HepG2 (cell line): ENCODE results near the gene PRICKLE2. TPM values are rescaled to one million over a fixed set of nuclear protein-coding genes. Genes with fewer than 3 reads are reported as not detected.

Experiments used
- ATAC-seq: fragments of 200-7000 bp; cut with Tn5 transposase; 3 replicates; pipeline ENCODE4 v1.9.1; 2020; ENCODE audit warnings: mild to moderate bottlenecking, moderate library complexity
- BruUV-seq: library from RNA; stranded (reverse); fragments of 400-500 nt; replicated peaks from 2 replicates; lab custom pipeline; 2021; lab: Mats Ljungman, UMichigan
- CTCF ChIA-PET: fragments of 300-600 bp; formaldehyde crosslinking; extraction: SDS; loops from one replicate; lab custom pipeline; 2021; ENCODE audit warnings: low total read pairs, inconsistent platforms, low intra/inter-chr PET ratio; lab: Yijun Ruan, JAX
- POLR2A ChIA-PET: fragments of 350-600 bp; sonication (Branson Sonifier 250); formaldehyde crosslinking; loops from one replicate; lab custom pipeline; 2020; ENCODE audit warnings: antibody characterized with exemption, inconsistent platforms; lab: Yijun Ruan, JAX
- DNase-seq: peaks from one replicate; pipeline ENCODE4 v3.0.0-alpha.2; 2015; ENCODE audit warnings: low spot score
- FAIRE-seq: peaks from 3 replicates; lab custom pipeline; 2011; peaks lifted over from hg19 to GRCh38; lab: Jason Lieb, UNC
- H2AFZ ChIP-seq: one replicate; pipeline ENCODE4 v1.6.1; 2011; ENCODE audit warnings: low read length, inconsistent platforms
- H3K27ac ChIP-seq: fragments of 300-600 bp; 3 replicates; pipeline ENCODE4 v1.8.0; 2011; ENCODE audit warnings: mixed run types, mild to moderate bottlenecking, mixed read lengths, low read length, inconsistent platforms; ENCODE audit not compliant: insufficient read depth; ENCODE audit errors: extremely low read length
- H3K27me3 ChIP-seq, 2 experiments: fragments of 200-600 bp in 1 of 2; 2 replicates in 1 of 2; 3 replicates in 1 of 2; pipeline versions ENCODE4 v1.6.0 to v1.8.0; 2011; ENCODE audit warnings: low read length in 2 of 2, mild to moderate bottlenecking in 2 of 2, moderate library complexity in 2 of 2, inconsistent platforms in 1 of 2; ENCODE audit not compliant: insufficient read depth in 2 of 2, control insufficient read depth in 1 of 2
- H3K36me3 ChIP-seq, 2 experiments: fragments of 200-600 bp in 1 of 2; replicated peaks in 1 of 2; 2 replicates in 1 of 2; 3 replicates in 1 of 2; pipeline versions ENCODE4 v1.5.1 to v1.8.0; 2011; ENCODE audit warnings: low read length in 2 of 2, inconsistent platforms in 1 of 2; ENCODE audit not compliant: insufficient read depth in 2 of 2, control insufficient read depth in 1 of 2
- H3K4me1 ChIP-seq: 2 replicates; pipeline ENCODE4 v1.5.1; 2012; ENCODE audit warnings: low read length, inconsistent platforms; ENCODE audit not compliant: insufficient read depth
- H3K4me2 ChIP-seq: 2 replicates; pipeline ENCODE4 v1.6.0; 2011; ENCODE audit warnings: low read depth, low read length, inconsistent platforms
- H3K4me3 ChIP-seq, 3 experiments: fragments of 200-600 bp in 1 of 3; sonication (generic), shearing (Covaris generic) in 1 of 3; replicated peaks in 1 of 3; 2 replicates each; pipeline ENCODE4 v1.5.1; 2011 to 2016; ENCODE audit warnings: low read length in 3 of 3, inconsistent platforms in 2 of 3, low read depth in 2 of 3, mild to moderate bottlenecking in 2 of 3, control low read depth in 1 of 3, mixed read lengths in 1 of 3; ENCODE audit not compliant: insufficient read depth in 1 of 3
- H3K79me2 ChIP-seq: one replicate; pipeline ENCODE4 v1.6.1; 2011; ENCODE audit warnings: low read length, inconsistent platforms; ENCODE audit not compliant: insufficient read depth
- H3K9ac ChIP-seq: 2 replicates; pipeline ENCODE4 v1.6.0; 2011; ENCODE audit warnings: mild to moderate bottlenecking, low read depth, low read length, inconsistent platforms; ENCODE audit not compliant: insufficient read depth
- H3K9me3 ChIP-seq: 2 replicates; pipeline ENCODE4 v1.5.1; 2012; ENCODE audit warnings: mild to moderate bottlenecking, low read length
- H4K20me1 ChIP-seq: 2 replicates; pipeline ENCODE4 v1.6.0; 2011; ENCODE audit warnings: inconsistent platforms, mild to moderate bottlenecking, low read length, moderate library complexity; ENCODE audit not compliant: insufficient read depth
- ARNTL ChIP-seq: sonication (generic); formaldehyde crosslinking; IDR thresholded peaks from 2 replicates; pipeline ENCODE4 v1.4.0; 2020; ENCODE audit warnings: mild to moderate bottlenecking, missing genetic modification reagents
- KAT7 ChIP-seq: IDR thresholded peaks from 2 replicates; pipeline ENCODE4 v1.6.1; 2018; ENCODE audit warnings: borderline replicate concordance, missing compliant biosample characterization
- MATR3 ChIP-seq: sonication (generic); formaldehyde crosslinking; IDR thresholded peaks from 2 replicates; pipeline ENCODE4 v1.4.0; 2020; ENCODE audit warnings: missing genetic modification reagents
- MXD4 ChIP-seq: IDR thresholded peaks from 2 replicates; pipeline ENCODE4 v1.6.1; 2016; ENCODE audit warnings: mild to moderate bottlenecking, missing biosample characterization, missing genetic modification reagents
- NFYB ChIP-seq: sonication (generic); formaldehyde crosslinking; IDR thresholded peaks from 2 replicates; pipeline ENCODE4 v1.4.0; 2020; ENCODE audit warnings: missing genetic modification reagents
- NR2C2 ChIP-seq: sonication (generic); formaldehyde crosslinking; IDR thresholded peaks from 2 replicates; pipeline ENCODE4 v1.4.0; 2020; ENCODE audit warnings: missing genetic modification reagents, mild to moderate bottlenecking, moderate library complexity, borderline replicate concordance
- TSC22D2 ChIP-seq: sonication (generic); formaldehyde crosslinking; IDR thresholded peaks from 2 replicates; pipeline ENCODE4 v1.5.1; 2020; ENCODE audit warnings: missing genetic modification reagents, mild to moderate bottlenecking, borderline replicate concordance
- ZFP36L2 ChIP-seq: sonication (generic); formaldehyde crosslinking; IDR thresholded peaks from 2 replicates; pipeline ENCODE4 v1.4.0; 2020; ENCODE audit warnings: missing genetic modification reagents
- ZMYM2 ChIP-seq: sonication (generic); formaldehyde crosslinking; IDR thresholded peaks from 2 replicates; pipeline ENCODE4 v1.8.0; 2022; ENCODE audit warnings: mild to moderate bottlenecking, missing genetic modification reagents
- ZNF256 ChIP-seq: sonication (generic); formaldehyde crosslinking; conservative IDR thresholded peaks from 2 replicates; pipeline ENCODE4 v1.4.0; 2020; ENCODE audit warnings: missing genetic modification reagents
- ZNF674 ChIP-seq: sonication (generic); formaldehyde crosslinking; IDR thresholded peaks from 2 replicates; pipeline ENCODE4 v1.5.0; 2020; ENCODE audit warnings: low read depth, mild to moderate bottlenecking, missing genetic modification reagents
- WGBS: methylation state at CpG from one replicate; pipeline ENCODE4 v1.1.6; 2017; ENCODE audit warnings: low lambda C conversion rate; 5-methylcytosine and 5-hydroxymethylcytosine counted together
- in situ Hi-C: cut with HindIII; loops from 2 replicates; pipeline ENCODE4 v1.10.0; 2017; ENCODE audit warnings: low pct_unique_long_range_greater_than_20kb; ENCODE audit not compliant: extremely low pct_ligation_motif_present
- intact Hi-C: fragments of 100-400 bp; cut with micrococcal nuclease; formaldehyde crosslinking; loops from one replicate; pipeline ENCODE4 v1.10.0; 2022; ENCODE audit not compliant: unreplicated experiment
- polyA plus RNA-seq, 8 experiments: library from polyadenylated mRNA; depleted of rRNA in 3 of 8; stranded (reverse) in 7 of 8; unstranded in 1 of 8; fragments of >200 nt; fragmentation: Illumina TruSeq in 4 of 8; extraction: Trizol in 4 of 8; gene quantifications; 2 replicates each; pipeline versions ENCODE4 v1.2.1 to v1.2.3, GENCODE V29; 2011 to 2016; ENCODE audit warnings: low read depth in 4 of 8, missing spikeins in 1 of 8, mixed read lengths in 1 of 8; ENCODE audit not compliant: insufficient read depth in 1 of 8
- total RNA-seq, 5 experiments: library from RNA; depleted of rRNA; stranded (reverse); fragments of >200 nt; fragmentation: Illumina TruSeq; extraction: Trizol; gene quantifications; 2 replicates each; pipeline ENCODE4 v1.2.3, GENCODE V29; 2016; ENCODE audit warnings: low read depth in 1 of 5
- TF ChIP-seq, protein P1 (sequence below): sonication (generic); formaldehyde crosslinking; IDR thresholded peaks from 2 replicates; pipeline ENCODE4 v1.8.0; 2022; ENCODE audit warnings: missing genetic modification reagents, low read depth, mild to moderate bottlenecking, borderline replicate concordance
- TF ChIP-seq, protein P2 (sequence below): sonication (generic); formaldehyde crosslinking; IDR thresholded peaks from 2 replicates; pipeline ENCODE4 v1.5.0; 2020; ENCODE audit warnings: missing genetic modification reagents, mild to moderate bottlenecking, borderline replicate concordance

The PRICKLE2 gene
- total and polyA plus RNA-seq, 2 of the 13 experiments (the other 11 are each of a cell fraction or from before 2014, with no cell fraction given): 0.01 to 0.07 TPM

DNA sequence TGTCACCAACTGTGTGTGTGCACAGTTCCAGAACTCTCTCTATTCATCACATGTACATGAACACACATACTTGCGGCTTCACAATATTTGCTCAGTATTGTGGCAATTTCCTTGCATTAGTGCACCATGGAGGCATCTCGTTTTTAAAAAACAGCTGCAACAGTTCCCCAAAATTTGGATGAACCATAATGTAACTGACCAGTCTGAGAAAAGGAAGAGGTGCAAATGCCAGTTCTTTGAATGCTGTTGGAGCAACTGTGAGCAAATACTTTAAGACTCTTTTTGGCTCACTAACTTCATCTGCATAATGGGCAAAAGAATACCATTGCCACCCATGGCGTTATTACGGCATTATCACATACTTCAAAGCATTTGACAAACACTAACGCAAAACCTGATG, 163.6 kb downstream of the PRICKLE2 start:
- Histone ChIP-seq H3K9ac (no peak overlapping the region), H3K4me2 (no peak overlapping the region), H3K9me3 (no peaks in the 10 kb centered on the region), H3K4me3 (no peak overlapping the region), H3K79me2 (no peaks in the 10 kb centered on the region), H3K4me1 (no peaks in the 10 kb centered on the region), H2AFZ (no peak overlapping the region), H4K20me1 (no peaks in the 10 kb centered on the region), H3K27ac (no peak overlapping the region), H3K36me3 (no peaks in the 10 kb centered on the region), H3K27me3 (peaks cover 0 to 3% of the 10 kb centered on the region in 2 experiments; a peak in 2 of 5 replicates)
- ATAC-seq (no peak), FAIRE-seq (no peak), DNase-seq (no peak)
- CTCF ChIA-PET: no interaction called here
- WGBS: 7% methylated on average over 5 of the region's 5 CpGs
- intact Hi-C loops: no loop called here
- POLR2A ChIA-PET: no interaction called here
- in situ Hi-C loops: no loop called here
- no peak for TF ChIP-seq ZFP36L2 (CRISPR knock-in tag)
- TF ChIP-seq, protein P1, sequence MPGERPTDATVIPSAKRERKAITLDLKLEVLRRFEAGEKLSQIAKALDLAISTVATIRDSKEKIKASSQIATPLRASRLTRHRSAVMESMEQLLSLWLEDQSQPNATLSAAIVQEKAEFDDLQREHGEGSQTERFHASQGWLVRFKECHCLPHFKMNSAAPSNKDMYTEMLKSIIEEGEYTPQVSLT (CRISPR knock-in tag): no peak
- TF ChIP-seq MXD4 (CRISPR knock-in tag): no peak
- TF ChIP-seq NR2C2: no peak
- no peak for TF ChIP-seq ZMYM2 (CRISPR knock-in tag)
- TF ChIP-seq, protein P2, sequence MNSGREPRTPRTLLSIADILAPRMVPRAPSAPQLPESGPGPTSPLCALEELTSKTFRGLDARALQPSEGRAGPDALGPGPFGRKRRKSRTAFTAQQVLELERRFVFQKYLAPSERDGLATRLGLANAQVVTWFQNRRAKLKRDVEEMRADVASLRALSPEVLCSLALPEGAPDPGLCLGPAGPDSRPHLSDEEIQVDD (CRISPR knock-in tag): no peak
- no peak for TF ChIP-seq KAT7 (CRISPR knock-in tag)
- TF ChIP-seq MATR3: no peak
- TF ChIP-seq ZNF674 (CRISPR knock-in tag): no peak
- TF ChIP-seq ZNF256 (CRISPR knock-in tag): no peak
- no peak for TF ChIP-seq NFYB (CRISPR knock-in tag)
- TF ChIP-seq TSC22D2 (CRISPR knock-in tag): no peak
- TF ChIP-seq ARNTL: no peak
- no TSS peak for BruUV-seq
